ENCODE results near the gene C14orf180. TPM values are rescaled to one million over a fixed set of nuclear protein-coding genes. Genes with fewer than 3 reads are reported as not detected.
A peak's percentile ranks its signal among the peaks of the same experiment; 100 is the strongest.

C14orf180 gene
- polyA plus RNA-seq, 2 of the 4 experiments (the other 2 are of a cell fraction) = not detected

GRCh38 chr14:104604458-104605449, 25.2 kb downstream of the C14orf180 start, which contains the start of gene TMEM179:
TMEM179 (minus strand) TSS chr14:104604772; CDS start chr14:104604741, 31 bp downstream.
- WGBS (ENCODE audit: missing lambda C conversion rate) = 54% methylated on average over 79 of the region's 91 CpGs
- ChIA-PET CTCF (interaction anchor here (1.1 to 1.9 kb wide), 2 partner anchors 40 to 527 kb away, joined by 3 to 7 read pairs; no protein-coding TSS in a partner anchor), POLR2A (no interaction called here)
- Histone ChIP-seq H3K27ac (no peak within 1 kb of the TSS), H3K9me3 (no peaks in the 10 kb centered on the region), H3K4me3 (peak within 1 kb of the TSS; percentile 34; the same call in 2 of the 3 replicates), H3K4me2 (peak within 1 kb of the TSS; percentile 69), H3K4me1 (no peaks in the 10 kb centered on the region)
- TF ChIP-seq BHLHE40 (IDR thresholded peaks at IDR 0.05; ENCODE audit: low read depth, low read length) (no peak), E2F6 (IDR thresholded peaks at IDR 0.05; ENCODE audit: borderline replicate concordance, low read depth) (peak; percentile 53; the same call in 1 of the 2 replicates), REST (IDR thresholded peaks at IDR 0.05) (peak; percentile 83)
- DNase-seq (ENCODE audit: low read depth in 1 of 2, low spot score in 1 of 2) = no peak
- FAIRE-seq = no peak
- ATAC-seq = peak; percentile 23 to 68; a peak in 4 of 6 replicates

- CTCF ChIA-PET = no interaction called here
- TF ChIP-seq KDM1A (IDR thresholded peaks at IDR 0.05; ENCODE audit: low read depth) = no peak
- no peak for TF ChIP-seq EP300 (IDR thresholded peaks at IDR 0.05)
- no peak for TF ChIP-seq MAZ (IDR thresholded peaks at IDR 0.05; ENCODE audit: borderline replicate concordance, low read depth, low read length)
- TF ChIP-seq EHMT2 (IDR thresholded peaks at IDR 0.05; ENCODE audit: low read depth) = no peak
- no peak for TF ChIP-seq E2F6 (IDR thresholded peaks at IDR 0.05; ENCODE audit: borderline replicate concordance, low read depth)
- TF ChIP-seq ELK1 (IDR thresholded peaks at IDR 0.05; ENCODE audit: low read depth, low read length) = no peak
- no peak for TF ChIP-seq RFX5 (IDR thresholded peaks at IDR 0.05)
- no peak for TF ChIP-seq ZFP36 (IDR thresholded peaks at IDR 0.05; ENCODE audit: borderline replicate concordance, partially characterized antibody)
- TF ChIP-seq CHD4 (IDR thresholded peaks at IDR 0.05; ENCODE audit: borderline replicate concordance) = no peak
- 24% methylated on average over 7 of the region's 7 CpGs for WGBS (ENCODE audit: missing lambda C conversion rate)
- ATAC-seq (no peak), FAIRE-seq (no peak), DNase-seq (ENCODE audit: low read depth in 1 of 2, low spot score in 1 of 2) (no peak)
- Histone ChIP-seq H3K4me2 (no peak overlapping the region), H3K4me1 (no peaks in the 10 kb centered on the region), H3K4me3 (no peak overlapping the region), H3K9me3 (peaks cover under 1% of the 10 kb centered on the region; the same call in 1 of the 3 replicates), H3K27ac (no peak overlapping the region)
- POLR2A ChIA-PET = no interaction called here
These were observed 30.1 kb downstream of the C14orf180 start for GRCh38 chr14:104609666-104610065.

GRCh38 chr14:104610749-104611310, 31.3 kb downstream of the C14orf180 start:
- H3K4me2 ChIP-seq = no peak overlapping the region
- no peaks in the 10 kb centered on the region for H3K4me1 ChIP-seq
- no peak; a peak in 1 of 6 replicates for ATAC-seq
- no peak overlapping the region for H3K27ac ChIP-seq
- DNase-seq (ENCODE audit: low read depth in 1 of 2, low spot score in 1 of 2) = no peak
- H3K4me3 ChIP-seq = no peak overlapping the region
- H3K9me3 ChIP-seq = peaks cover 5% of the 10 kb centered on the region; the same call in 2 of the 3 replicates
- no peak for FAIRE-seq
- 22% methylated on average over 4 of the region's 4 CpGs for WGBS (ENCODE audit: missing lambda C conversion rate)
- POLR2A ChIA-PET = no interaction called here
- CTCF ChIA-PET = interaction anchor here (0.9 kb wide), 1 partner anchor 47 kb away, joined by 3 read pairs; no protein-coding TSS in a partner anchor
- no peak for TF ChIP-seq NPAS2 (CRISPR knock-in tag; IDR thresholded peaks at IDR 0.05; ENCODE audit: borderline replicate concordance)
- TF ChIP-seq CHD2 (IDR thresholded peaks at IDR 0.05; ENCODE audit: low read length, partially characterized antibody) = no peak
- TF ChIP-seq ZFP36 (IDR thresholded peaks at IDR 0.05; ENCODE audit: borderline replicate concordance, partially characterized antibody) = no peak
- TF ChIP-seq FOXS1 (CRISPR knock-in tag; IDR thresholded peaks at IDR 0.05) = no peak
- no peak for TF ChIP-seq RNF2 (IDR thresholded peaks at IDR 0.05; ENCODE audit: borderline replicate concordance, low read depth)
- TF ChIP-seq ZSCAN20 (CRISPR knock-in tag; IDR thresholded peaks at IDR 0.05) = no peak
- no peak for TF ChIP-seq FOSL2 (IDR thresholded peaks at IDR 0.05)
- no peak for TF ChIP-seq FOSL2 (CRISPR knock-in tag; IDR thresholded peaks at IDR 0.05)
- no peak for TF ChIP-seq EHMT2 (IDR thresholded peaks at IDR 0.05; ENCODE audit: low read depth)
- no peak for TF ChIP-seq ATOH8 (CRISPR knock-in tag; IDR thresholded peaks at IDR 0.05; ENCODE audit: low read depth)
- no peak for TF ChIP-seq MAX (IDR thresholded peaks at IDR 0.05)
- no peak for TF ChIP-seq PBX3 (IDR thresholded peaks at IDR 0.05)
